GM19455 (cell line): ENCODE data around the gene PRKCQ.

Source experiments
- ATAC-seq: cut with Tn5 transposase; IDR thresholded peaks from one replicate; pipeline ENCODE4 v1.9.1; 2021; ENCODE audit not compliant: unreplicated experiment

Gene PRKCQ

DNA sequence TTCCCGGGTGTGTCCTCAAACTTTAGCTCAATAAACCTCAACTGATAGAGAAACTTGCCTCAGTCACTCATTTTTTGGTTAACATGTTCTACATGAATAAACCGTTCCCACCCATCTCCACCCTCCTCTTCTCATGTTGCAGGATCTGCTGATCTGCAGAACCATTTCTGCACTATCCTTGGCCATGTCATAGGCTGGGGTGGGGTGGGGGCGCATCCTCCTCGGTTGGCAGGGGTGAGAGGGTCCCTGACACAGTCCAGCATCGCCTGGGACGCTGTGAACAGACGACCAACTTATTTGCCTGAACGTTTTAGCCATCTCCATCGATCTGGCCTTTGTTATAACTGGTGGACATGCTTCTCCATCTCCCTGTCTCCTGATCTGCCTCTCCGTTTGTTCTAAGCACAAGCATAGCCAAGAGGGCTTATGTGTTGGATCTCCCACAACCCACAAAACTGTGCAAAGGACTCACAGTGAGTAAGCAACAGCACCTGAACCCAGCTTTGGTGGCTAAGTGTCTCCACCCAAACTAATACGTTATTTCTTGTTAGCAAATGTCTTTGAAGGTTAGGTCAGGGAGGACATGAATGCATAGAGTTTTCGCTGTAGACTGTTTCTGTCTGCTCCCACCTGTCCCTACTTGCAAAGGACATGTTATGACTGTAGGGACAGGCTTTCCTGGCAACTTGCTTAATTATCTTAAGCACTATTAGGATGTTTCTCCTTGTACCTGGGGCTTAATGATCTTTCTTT is 51.7 kb downstream of the PRKCQ start:
- ATAC-seq = no peak

DNA sequence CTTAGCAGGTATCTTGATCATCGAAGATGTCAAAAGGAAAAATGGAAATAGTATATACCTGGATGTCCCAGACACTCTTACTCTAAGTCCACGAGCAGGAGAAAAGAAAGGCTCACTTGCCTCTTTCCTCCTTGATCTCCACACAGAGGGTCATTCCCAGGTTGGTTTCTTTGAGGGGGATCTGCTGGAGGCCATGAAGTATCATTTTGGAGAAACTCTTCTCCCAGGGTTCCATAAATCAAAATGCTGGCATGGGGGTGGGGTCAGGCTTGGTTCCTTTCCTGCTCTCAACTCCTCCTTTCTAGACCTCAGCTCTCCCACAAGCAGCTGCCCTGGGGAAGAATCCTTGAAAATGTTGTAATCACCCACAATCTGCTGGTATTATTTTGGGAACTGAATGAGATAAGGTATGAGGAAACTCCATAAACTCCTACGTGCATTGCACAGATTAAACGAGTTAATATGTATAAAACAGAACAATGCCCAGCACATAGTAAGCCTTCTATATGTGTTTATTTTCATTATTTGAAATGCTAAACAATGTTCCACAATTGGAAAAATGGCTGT is 54.4 kb downstream of the PRKCQ start:
- no peak for ATAC-seq

DNA sequence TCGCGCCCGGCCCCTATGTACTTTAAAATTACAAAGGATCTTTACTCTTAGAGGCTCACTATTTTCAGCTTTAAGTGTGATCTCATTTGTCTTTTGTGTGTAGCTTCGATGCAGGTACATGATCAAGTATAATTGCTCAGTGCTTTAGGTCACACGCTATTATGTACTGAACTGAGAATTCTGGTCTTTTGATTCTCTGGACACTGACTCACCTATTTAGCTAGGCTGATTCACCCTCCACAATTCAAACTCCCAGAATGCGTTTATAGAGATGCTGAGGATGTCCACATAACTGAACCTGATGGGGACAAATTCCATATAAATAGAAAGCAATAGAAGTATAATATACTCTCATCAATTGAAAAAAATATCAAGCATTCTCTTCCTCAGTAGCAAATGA is 57.8 kb downstream of the PRKCQ start:
- no peak for ATAC-seq

DNA sequence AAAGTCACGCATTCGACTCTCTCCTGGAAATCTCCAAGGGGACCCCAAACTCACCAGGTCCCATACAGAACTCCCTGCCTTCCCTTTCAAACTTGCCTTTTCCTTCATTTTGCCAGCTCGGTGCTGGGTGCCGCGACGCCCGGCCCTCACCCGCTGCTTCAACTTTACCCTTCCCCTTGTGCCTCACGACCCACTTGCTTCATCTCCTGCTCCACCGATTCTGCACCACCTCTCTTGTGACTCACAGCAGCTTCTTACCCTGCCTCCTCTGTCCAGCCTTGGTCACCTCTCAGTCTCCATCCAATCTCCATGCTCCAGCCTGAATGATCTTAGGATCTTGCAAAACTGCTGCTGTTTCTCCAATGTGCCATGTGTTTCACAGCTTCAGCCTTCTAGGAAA is 59.9 kb downstream of the PRKCQ start:
- no peak for ATAC-seq

DNA sequence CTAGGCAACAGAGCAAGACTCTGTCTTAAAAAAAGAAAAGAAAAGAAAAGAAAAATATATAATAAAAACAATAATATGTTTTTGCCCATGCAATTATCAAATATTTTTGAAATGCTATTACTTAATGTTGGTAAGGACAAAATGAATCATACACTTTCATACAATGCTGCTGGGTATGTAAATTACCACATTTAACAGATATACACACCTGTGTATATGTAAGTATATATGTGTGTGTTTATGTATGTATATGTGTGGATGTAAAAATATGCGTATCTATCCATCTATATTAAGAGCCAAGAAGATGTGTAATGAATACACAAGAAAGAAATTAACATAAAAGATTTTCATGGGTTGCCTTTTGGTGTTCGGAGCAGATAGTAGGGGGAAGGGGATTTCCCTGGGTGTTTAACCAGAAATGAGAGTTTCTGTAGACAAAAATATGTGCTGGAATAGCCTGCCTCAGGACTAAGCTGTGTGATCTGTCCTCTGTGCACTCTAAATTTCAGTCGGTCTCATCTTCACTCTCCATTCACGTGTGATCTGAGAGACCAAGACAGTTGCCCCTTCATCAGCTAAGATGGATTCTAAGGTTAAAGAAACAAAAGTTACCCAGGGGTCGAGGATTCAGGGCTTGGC is 61.2 kb downstream of the PRKCQ start:
- no peak for ATAC-seq

DNA sequence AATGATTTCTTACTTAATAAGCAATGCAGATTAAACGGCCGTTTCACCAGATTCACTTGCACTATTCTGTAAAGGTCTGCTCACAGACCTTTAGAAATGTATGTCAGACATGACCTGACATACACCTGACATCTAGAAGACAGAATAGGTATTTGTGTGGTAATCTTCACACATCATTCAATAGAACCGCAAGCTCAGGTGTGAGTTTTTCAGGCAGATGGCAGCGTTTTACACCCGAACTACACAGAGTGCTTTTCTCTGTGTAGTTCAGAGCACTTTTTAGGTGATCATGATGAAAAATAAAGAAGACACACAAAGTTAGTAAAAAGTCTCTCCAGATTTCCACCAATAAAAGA is 63.2 kb downstream of the PRKCQ start:
- no peak for ATAC-seq

DNA sequence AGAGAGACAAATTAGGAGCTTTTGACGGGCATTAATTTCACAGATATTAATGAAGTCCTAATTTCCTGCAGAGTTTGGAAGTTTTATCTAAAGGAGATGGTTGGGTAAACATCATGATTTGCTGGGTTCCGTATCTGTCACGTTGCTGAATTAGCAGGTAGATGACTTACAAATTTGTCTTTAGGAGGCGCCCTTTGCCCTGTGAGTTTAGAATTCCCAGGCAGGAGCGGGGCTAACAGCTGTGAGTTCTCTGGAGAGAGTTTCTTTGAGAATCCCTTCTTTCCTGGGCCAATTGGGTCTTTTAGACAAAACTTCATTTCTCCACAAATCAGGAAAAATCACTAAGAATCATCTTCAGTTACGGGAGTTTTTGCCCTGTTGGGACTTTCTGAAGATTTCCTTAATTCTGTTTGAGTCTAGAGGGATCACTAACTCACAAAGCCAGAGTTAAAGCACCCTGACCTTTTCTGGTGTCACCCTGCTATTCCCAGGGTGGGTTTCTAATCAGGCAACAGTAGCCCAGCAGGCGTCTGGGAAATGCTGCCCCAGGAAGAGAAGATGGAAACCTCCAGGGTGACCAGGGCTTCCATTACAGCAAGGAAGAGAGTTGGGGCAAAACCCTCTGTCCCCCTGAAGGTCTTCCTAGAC is 63.7 kb downstream of the PRKCQ start:
- ATAC-seq = no peak

DNA sequence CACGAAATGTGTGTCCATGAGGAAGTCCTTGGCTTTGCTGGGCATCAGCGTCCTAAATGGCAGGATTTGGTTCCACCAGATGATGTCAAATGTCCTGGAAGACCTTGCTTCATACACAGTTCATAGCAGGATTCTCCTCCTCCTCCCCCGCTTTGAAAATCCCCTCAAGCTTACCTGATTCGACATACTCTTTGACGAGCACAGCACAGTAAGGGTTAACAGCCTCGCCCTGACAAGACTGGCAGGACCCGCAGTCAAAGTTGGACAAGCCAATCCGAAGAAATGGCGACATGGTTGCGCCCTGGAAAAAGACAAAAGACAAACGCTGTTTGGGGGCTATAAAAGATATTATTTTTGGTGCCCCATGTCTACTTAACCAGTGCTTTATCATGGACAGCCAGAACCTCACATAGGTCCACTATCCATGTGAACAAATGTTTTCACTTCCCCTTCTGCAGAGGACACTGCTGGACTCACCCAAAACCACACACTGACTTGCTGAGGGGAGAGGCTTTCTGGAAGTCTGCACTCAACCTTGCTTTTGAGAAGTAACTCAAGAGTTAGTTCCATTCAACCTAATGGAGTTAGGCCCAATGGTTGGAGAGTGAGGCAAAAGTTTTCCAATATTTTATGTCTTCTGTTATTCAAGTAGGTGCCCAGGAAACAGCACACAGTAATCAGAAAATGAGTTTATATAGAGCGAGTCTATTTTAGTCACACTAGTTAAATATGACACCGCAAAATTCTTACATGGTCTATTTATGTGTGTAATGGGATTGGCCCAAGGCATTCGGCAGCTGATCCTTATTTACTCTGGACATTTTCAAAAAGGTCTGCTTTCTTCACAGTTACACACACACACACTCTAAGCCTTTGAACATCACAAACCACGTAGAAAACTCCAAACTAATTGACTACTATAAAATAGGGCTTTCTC is 65.0 kb downstream of the PRKCQ start:
- no peak for ATAC-seq

DNA sequence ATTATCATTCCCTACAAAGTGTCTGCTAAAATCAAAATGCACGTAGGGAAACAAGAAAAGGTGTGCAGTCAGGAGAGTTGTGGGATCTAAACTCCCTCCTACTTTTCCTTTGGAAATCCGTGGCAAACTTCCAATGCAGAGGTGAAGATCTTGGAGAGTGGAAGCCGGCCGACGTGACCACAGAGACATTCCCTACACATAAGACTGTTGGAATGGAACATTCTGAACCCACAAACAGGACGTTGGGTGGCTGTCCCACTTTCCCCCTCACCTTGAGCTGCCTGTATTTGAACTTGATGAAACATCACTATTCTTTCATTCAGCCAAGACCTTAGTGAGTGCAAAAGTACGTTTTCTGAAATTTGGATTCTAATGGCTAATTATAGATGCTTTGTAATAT is 65.9 kb downstream of the PRKCQ start:
- ATAC-seq = no peak

DNA sequence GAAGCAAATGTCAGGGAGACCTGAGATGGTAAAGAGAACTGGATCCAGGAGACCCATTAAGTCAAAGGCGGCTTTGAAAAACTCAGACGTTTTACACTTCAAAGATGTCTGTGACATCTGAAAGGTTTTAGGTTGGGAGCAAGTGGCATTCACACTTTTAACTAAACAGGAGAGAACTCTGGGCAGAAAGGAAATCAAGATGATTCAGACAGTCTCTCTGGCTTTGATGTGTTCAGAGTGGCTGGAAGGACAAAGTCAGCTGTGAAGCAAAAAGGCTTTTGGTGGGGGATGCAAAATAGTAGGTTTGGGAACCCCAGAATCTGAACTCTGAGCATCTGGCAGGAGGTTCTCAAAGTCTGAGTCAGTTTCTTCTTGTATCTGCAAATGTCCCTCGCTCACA is 66.6 kb downstream of the PRKCQ start:
- no peak for ATAC-seq

DNA sequence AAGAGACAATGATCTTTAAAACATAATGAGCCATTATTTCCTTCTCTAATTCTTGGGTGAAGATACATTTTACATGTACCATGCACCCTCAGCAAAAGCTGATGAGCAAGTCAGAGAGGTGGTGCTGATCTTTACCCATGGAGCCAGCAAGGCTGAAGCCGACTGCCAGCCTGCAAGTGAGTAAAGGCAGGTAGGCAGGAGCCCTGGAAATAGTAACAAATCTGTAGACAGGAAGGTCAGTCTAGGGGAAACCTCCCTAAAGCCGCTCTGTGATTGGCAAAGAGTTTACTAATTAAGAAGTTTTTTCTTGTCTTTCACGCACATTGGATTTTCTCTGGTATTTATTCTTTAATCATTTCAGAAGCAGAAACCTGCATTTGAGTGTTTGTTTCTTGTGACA is 67.9 kb downstream of the PRKCQ start:
- no peak for ATAC-seq

DNA sequence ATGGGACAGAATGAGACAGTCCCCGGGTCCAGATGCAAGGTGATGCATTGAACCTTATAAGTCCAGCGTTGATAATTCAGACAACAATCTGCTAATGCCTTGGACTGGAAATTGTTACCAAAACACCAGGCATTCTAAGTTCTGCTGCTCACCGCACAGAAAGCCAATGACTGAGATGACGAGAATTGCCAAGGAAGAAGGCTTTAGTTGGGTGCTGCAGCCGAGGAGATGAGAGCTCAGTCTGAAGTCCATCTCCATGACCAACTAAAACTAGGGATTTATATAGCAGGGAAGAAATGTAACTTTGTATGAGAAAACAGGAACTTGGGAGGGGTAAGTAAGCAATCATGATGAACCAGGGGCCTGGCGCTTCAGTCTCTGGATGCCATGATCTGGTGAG is 68.7 kb downstream of the PRKCQ start:
- no peak for ATAC-seq

DNA sequence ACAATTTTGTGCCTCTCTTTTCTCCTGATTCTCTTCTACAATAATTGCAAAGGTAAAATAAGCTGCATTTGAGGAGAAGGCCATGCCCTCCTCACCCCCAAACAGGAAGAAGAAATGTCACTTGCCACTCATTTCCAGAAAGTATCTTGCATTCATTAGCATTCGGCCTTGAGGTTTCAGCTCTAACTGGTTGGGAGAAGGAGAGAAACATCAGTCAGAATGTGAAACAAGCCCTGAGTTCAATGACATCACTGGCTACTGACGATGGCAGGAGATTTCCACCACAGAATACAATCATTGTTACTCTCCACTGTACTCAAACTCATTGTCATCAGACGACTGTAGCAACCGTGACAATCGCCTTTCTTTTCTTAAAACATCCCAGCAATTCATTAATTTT is 72.8 kb downstream of the PRKCQ start:
- ATAC-seq = no peak

DNA sequence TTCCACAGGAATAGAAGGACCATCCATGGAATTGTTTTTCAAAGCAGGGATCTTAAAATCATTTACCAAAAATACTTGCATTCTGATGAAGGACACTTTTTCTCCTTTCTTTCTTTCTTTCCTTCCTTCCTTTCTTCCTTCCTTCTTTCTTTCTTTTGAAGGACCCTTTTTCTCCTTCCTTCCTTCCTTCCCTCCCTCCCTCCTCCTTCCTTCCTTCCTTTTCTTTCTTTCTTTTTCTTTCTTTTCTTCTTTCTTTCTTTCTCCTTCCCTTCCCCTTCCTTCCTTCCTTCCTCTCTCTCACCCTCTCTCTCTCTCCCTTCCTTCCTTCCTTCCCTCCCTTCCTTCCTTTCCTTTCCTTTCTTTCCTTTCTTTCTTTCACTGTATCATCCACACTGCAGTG is 74.8 kb downstream of the PRKCQ start:
- ATAC-seq = no peak

DNA sequence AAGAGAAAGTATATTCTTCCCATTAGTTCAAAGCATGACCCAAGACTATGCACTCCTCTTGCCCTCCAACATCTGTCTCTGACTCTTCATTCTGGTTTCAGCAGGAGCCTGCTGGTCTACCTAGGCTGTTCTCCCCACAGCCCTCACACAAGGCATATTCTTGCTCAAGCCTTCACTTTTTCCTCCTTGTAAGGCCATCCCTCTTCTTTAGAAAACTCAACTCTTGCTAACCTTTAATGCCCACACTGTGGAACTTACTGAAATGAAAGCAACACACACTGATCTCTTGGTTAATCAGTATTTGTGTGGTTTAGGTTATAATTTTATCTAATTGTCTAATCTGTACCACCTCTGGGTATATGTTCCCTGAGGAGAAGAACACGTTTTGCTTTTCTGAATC is 75.8 kb downstream of the PRKCQ start:
- no peak for ATAC-seq

DNA sequence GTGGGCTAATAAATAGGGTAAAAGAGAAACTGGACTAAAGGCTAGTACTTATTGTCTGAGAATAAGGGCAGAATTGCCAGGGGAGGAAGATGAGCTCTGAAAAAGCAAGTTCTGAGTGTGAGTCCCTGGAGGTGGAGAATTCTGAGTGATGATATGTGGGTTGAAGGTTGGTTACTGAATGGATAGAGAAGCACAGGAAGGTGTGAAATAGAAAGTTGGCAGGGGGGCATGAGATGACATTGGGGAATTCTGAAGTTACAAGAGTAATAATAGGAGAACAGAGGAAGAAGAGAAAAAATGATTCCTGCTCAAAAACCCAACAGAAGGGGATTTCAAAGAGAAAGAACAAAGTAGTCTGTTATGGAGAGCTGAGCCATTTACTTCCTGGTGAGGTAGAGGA is 76.9 kb downstream of the PRKCQ start:
- no peak for ATAC-seq

DNA sequence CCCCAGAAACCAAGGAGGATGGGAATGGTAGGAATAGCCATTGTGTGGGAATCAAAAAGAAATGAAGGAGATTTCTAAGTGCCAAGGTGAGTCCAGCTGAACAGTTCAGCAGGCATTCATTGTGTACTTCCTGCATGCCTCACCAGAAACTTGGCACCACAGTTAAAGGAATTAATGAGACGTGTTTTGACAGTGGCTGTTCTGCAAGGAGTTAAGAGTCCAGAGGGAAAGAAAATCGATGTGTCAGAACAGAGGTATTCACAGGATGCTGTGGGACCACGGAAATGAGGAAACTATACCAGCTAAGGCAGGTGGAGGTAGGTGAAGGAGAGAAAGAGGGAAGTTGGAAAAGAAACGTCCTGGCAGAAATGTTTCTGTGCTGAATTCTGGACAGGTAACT is 78.1 kb downstream of the PRKCQ start:
- ATAC-seq = no peak

DNA sequence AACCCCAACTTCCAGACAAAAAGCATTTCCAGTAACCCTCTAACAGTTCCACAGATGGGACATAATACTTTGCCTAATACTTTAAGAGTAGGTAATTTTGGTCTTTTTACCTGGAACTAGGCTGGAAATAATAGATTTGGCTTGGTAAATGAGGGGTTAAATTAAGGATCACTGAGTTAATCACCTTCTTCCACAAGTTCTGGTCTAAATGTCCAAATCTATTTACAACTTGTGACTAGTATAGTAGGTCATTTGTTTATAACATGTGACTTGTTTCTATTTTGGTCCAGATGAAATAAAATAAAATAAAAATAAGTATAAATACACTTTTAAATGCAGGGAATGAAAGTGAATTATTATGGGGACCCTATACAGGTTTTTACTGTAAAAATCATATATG is 80.1 kb downstream of the PRKCQ start:
- ATAC-seq = no peak

DNA sequence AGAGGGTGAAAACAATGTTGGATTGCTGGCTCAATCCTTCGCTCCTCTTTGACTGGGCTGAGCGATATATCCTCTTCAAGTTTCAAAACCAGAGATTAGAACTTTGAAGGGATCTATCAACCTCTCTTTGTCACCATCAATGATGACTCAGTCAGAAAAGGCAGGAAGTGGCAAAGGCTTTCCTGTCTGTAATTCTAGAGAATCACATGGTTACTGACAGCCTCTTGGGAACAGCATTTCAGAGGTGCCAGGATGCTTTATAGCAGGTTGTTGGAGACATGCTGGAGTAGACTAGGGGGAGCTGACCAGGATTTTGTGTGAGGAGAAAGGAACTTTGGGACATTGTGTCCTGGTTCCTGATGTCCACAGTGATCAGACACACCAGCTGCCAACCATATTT is 81.3 kb downstream of the PRKCQ start:
- no peak for ATAC-seq

DNA sequence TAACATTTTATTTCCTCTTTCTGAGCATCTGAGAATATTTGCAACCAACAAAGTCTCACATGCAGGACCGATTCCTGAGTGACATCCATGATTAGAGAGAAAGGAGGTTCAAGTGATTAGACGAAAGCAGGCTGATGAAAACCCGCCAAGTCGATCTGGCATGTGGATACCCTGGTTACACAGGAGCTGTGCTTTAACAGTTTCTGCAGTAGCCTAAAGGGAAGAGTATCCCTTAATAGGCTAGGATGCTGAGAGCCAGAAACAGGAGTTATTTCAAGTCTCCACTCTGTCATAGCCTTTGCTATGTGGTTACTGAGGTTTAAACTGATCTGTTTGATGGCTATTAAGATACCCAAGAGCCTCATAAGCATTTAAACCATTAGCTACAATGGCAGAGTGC is 82.5 kb downstream of the PRKCQ start:
- ATAC-seq = no peak

DNA sequence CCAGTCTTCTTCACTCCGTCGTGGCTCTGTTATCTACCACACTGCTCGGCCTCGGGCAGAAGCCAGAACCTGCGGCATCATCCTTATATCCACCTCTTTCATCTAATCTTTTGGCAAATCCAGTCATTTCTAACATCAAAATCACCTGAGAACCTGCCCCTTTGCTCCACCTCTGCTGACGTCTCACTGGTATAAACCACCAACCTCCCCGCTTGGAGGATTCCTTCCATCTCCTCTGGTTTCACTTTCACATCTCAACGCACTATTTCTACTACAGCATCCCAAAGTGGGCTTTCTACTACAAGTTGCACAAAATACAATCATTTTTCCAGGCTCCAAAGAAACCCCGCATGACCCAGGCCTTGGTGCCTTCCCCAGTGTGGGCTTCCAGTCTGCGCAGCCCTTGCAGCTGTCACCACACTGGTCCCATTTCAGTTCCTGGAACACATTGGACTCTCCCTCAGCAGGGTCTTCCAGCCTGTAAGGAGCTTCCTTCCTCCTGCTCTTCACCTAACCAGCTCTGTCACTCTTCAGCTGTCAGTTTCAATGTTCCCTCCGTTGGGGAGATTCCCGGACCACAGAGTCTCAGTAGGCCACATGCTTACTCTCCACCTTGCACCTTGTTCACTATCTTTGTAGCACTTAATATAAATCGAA is 85.0 kb downstream of the PRKCQ start:
- no peak for ATAC-seq
